Coronary artery (tissue), 2 donors: ENCODE measurements around the gene NCAM1.

Source experiments
- DNase-seq: peaks from one replicate; pipeline ENCODE4 v3.0.0-alpha.2; 2017; ENCODE audit warnings: low spot score
- H3K27ac ChIP-seq, 2 donors: fragments of 200-600 bp; sonication (generic); one replicate each; pipeline ENCODE4 v1.5.1; 2016 to 2019
- H3K4me3 ChIP-seq: fragments of 200-600 bp; sonication (generic); 2 replicates; pipeline ENCODE4 v1.5.1; 2016; ENCODE audit warnings: mild to moderate bottlenecking, moderate library complexity
- CTCF ChIP-seq: fragments of 200-600 bp; sonication (generic); IDR thresholded peaks from one replicate; pipeline ENCODE4 v1.5.1; 2019; ENCODE audit warnings: antibody characterized with exemption

Gene NCAM1

GRCh38 chr11:113311536-113311935 lies 350.3 kb downstream of the NCAM1 start:
- Histone ChIP-seq H3K4me3 (no peak overlapping the region), H3K27ac (no peak overlapping the region)
- TF ChIP-seq CTCF: no peak
- no peak for DNase-seq

GRCh38 chr11:113313601-113314000 lies 352.4 kb downstream of the NCAM1 start:
- H3K4me3 ChIP-seq: peak overlapping the region; percentile 77
- no peak for TF ChIP-seq CTCF
- H3K27ac ChIP-seq: peak overlapping the region in 1 of 2 donors; percentile 86
- DNase-seq: no peak

- DNase-seq: no peak
- Histone ChIP-seq H3K4me3 (peak overlapping the region; percentile 77), H3K27ac (peak overlapping the region; percentile 75 to 86)
- no peak for TF ChIP-seq CTCF
These were observed 352.8 kb downstream of the NCAM1 start for GRCh38 chr11:113314065-113314388.

GRCh38 chr11:113314389-113315301 lies 353.4 kb downstream of the NCAM1 start, which contains the start of gene TTC12:
Gene TTC12 (plus strand): TSS chr11:113314583. CDS start chr11:113316258, 1,675 bp downstream.
- peak within 1 kb of the TSS; percentile 77 for H3K4me3 ChIP-seq

GRCh38 chr11:113315811-113316210 lies 354.6 kb downstream of the NCAM1 start:
- Histone ChIP-seq H3K4me3 (no peak overlapping the region), H3K27ac (no peak overlapping the region)
- DNase-seq: no peak
- TF ChIP-seq CTCF: no peak

More at GRCh38 chr11:113314389-113315301, 353.4 kb downstream of the NCAM1 start, which contains the start of gene TTC12:
- H3K27ac ChIP-seq: peak within 1 kb of the TSS; percentile 75 to 86
- peak; percentile 95 for DNase-seq
- TF ChIP-seq CTCF: no peak

GRCh38 chr11:113316256-113316655 lies 355.0 kb downstream of the NCAM1 start:
- TF ChIP-seq CTCF: no peak
- H3K27ac ChIP-seq: no peak overlapping the region
- DNase-seq: no peak

GRCh38 chr11:113317339-113317738 lies 356.1 kb downstream of the NCAM1 start:
- no peak for DNase-seq
- no peak for TF ChIP-seq CTCF
- Histone ChIP-seq H3K4me3 (no peak overlapping the region), H3K27ac (no peak overlapping the region)

More at GRCh38 chr11:113316256-113316655, 355.0 kb downstream of the NCAM1 start:
- no peak overlapping the region for H3K4me3 ChIP-seq
